ENCODE data around the gene WWOX. TPM values are rescaled to one million over a fixed set of nuclear protein-coding genes. Genes with fewer than 3 reads are reported as not detected.
A peak's percentile ranks its signal among the peaks of the same experiment; 100 is the strongest.

Gene WWOX
- total and polyA plus RNA-seq, 2 of the 8 experiments (the other 6 are each of a cell fraction or from before 2014, with no cell fraction given) = 5.4 to 16.7 TPM

DNA sequence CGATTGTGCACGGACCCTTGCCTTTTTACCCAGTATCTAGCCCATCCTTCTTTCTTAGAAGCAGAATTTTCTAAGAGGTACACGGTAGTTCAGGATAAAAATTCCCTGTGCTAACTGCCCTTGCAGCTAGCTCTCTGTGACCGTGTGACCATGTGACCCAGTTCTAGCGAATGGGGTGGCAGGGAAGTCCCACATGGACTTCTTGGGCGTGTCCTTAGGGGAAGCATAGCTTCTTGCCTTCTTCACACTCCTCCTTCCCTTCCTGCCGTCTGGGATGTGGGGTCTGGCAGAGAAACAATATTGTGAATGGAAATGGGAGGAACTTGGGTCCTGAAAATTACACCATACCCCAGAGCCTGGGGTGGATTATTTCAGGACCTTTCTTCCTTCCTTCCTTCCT is 830.4 kb downstream of the WWOX start:
- H3K23me2 ChIP-seq (ENCODE audit: low read depth, low read length) = no peaks in the 10 kb centered on the region
- no peak overlapping the region for H3K27ac ChIP-seq (ENCODE audit: low read depth, low read length)
- FAIRE-seq (no peak), DNase-seq (ENCODE audit: low read depth in 1 of 2, low spot score in 2 of 2) (no peak)
- 0 out of 2 replicates have a peak overlapping the region, but pooled peaks have one; percentile 35 for H4K8ac ChIP-seq (ENCODE audit: extremely low read depth, insufficient read depth, low read length)
- H2AFZ ChIP-seq (ENCODE audit: low read length) = 0 out of 2 replicates have a peak overlapping the region, but pooled peaks have one; percentile 6
- H3K14ac ChIP-seq (ENCODE audit: insufficient read length) = no peak overlapping the region
- ChIA-PET CTCF (ENCODE audit: partially characterized antibody) (no interaction called here), POLR2A (ENCODE audit: partially characterized antibody) (no interaction called here)
- H3K4me3 ChIP-seq (ENCODE audit: extremely low read depth in 1 of 4, insufficient read depth in 2 of 4, low read depth in 3 of 4, low read length in 4 of 4) = no peak overlapping the region
- TF ChIP-seq ASH2L (IDR thresholded peaks at IDR 0.05; ENCODE audit: low read length) = no peak
- TF ChIP-seq RFX5 (IDR thresholded peaks at IDR 0.05; ENCODE audit: borderline replicate concordance, low read depth, low read length) = no peak
- peak; percentile 25; the same call in 1 of the 2 replicates for TF ChIP-seq USF2 (IDR thresholded peaks at IDR 0.05; ENCODE audit: low read length)
- H3K18ac ChIP-seq (ENCODE audit: extremely low read depth, low read length) = no peak overlapping the region
- H2BK12ac ChIP-seq (ENCODE audit: low read depth, low read length) = no peak overlapping the region
- H3K9me3 ChIP-seq (ENCODE audit: insufficient read depth in 2 of 2, low read depth in 1 of 2, low read length in 1 of 2) = no peaks in the 10 kb centered on the region
- H3K4ac ChIP-seq (replicated peaks; ENCODE audit: insufficient read length, low read depth, low read length) = no peak overlapping the region
- no peaks in the 10 kb centered on the region for H3K36me3 ChIP-seq (ENCODE audit: control insufficient read depth in 2 of 4, insufficient read depth in 4 of 4, low read length in 3 of 4)
- H2BK20ac ChIP-seq (ENCODE audit: low read length) = no peak overlapping the region
- H3K23ac ChIP-seq (ENCODE audit: insufficient read length) = no peak overlapping the region
- no peaks in the 10 kb centered on the region for H4K20me1 ChIP-seq (replicated peaks in 1 of 2; ENCODE audit: control insufficient read depth in 1 of 2, insufficient read depth in 2 of 2, low read length in 2 of 2)
- WGBS, 2 experiments (ENCODE audit: extremely low coverage in 1 of 2, insufficient coverage in 1 of 2, insufficient read length in 1 of 2, insufficient replicate concordance in 2 of 2, low coverage in 1 of 2, low lambda C conversion rate in 2 of 2, missing lambda C conversion rate in 1 of 2) = 82% methylated on average over 7 of the region's 7 CpGs; no CpG with 5 or more reads in 1 of the 2 experiments
- no peak overlapping the region for H2BK120ac ChIP-seq (replicated peaks; ENCODE audit: low read depth, low read length)
- H2BK15ac ChIP-seq (ENCODE audit: low read length) = 0 out of 2 replicates have a peak overlapping the region, but pooled peaks have one; percentile 81
- no peak overlapping the region for H4K5ac ChIP-seq (ENCODE audit: insufficient read length, low read depth, low read length)
- H3K79me1 ChIP-seq (ENCODE audit: low read depth, low read length) = no peaks in the 10 kb centered on the region
- H3K79me2 ChIP-seq (ENCODE audit: control insufficient read depth in 1 of 2, insufficient read depth in 2 of 2, low read length in 2 of 2) = no peaks in the 10 kb centered on the region
- no peak overlapping the region for H3K4me2 ChIP-seq (ENCODE audit: insufficient read depth in 1 of 2, low read depth in 2 of 2, low read length in 2 of 2)
- H2AK5ac ChIP-seq (ENCODE audit: low read depth, low read length) = no peak overlapping the region
- no peak overlapping the region for H4K91ac ChIP-seq (replicated peaks; ENCODE audit: insufficient read length, low read length)
- no peak overlapping the region for H2BK5ac ChIP-seq (ENCODE audit: low read depth, low read length)
- H3K56ac ChIP-seq (replicated peaks; ENCODE audit: insufficient read length, low read depth, low read length) = no peak overlapping the region
- H3K4me1 ChIP-seq (replicated peaks in 1 of 4; ENCODE audit: control insufficient read depth in 3 of 4, insufficient read depth in 4 of 4, low read length in 3 of 4) = no peaks in the 10 kb centered on the region
- no peaks in the 10 kb centered on the region for H3K27me3 ChIP-seq (replicated peaks in 1 of 4; ENCODE audit: control insufficient read depth in 3 of 4, extremely low read depth in 1 of 4, insufficient read depth in 3 of 4, low read length in 3 of 4)
- H3K9ac ChIP-seq (replicated peaks in 1 of 4; ENCODE audit: extremely low read depth in 1 of 4, low read depth in 3 of 4, low read length in 3 of 4) = no peak overlapping the region

Measured in H1 (cell line).